Stimulated activated naive B cell treated with anti-CD40 and anti-IgM and Interleukin-4, amounts not matched to agents 10 μg/mL and 1 μg/mL and 100 μg/mL, for 72 hours (primary cell): ENCODE data around the gene PDXK.

ENCODE experiments used
- ATAC-seq, 2 donors: fragments of 150-1000 bp; cut with Tn5 transposase; replicated peaks; 2 replicates each; pipeline ENCODE4 v1.10.0; 2021; ENCODE audit warnings: moderate library complexity in 1 of 2
- DNase-seq: peaks from one replicate; pipeline ENCODE4 v3.0.0; 2021
- H3K27ac Mint-ChIP-seq: one replicate; pipeline ENCODE4 v1.8.0; 2022; ENCODE audit warnings: mild to moderate bottlenecking, mixed read lengths
- H3K27me3 Mint-ChIP-seq, 2 donors: one replicate each; pipeline ENCODE4 v1.8.0; 2022; ENCODE audit warnings: mixed read lengths in 2 of 2
- H3K36me3 Mint-ChIP-seq, 2 donors: one replicate each; pipeline ENCODE4 v1.8.0; 2022; ENCODE audit warnings: mixed read lengths in 2 of 2, mild to moderate bottlenecking in 1 of 2
- H3K4me1 Mint-ChIP-seq, 2 donors: one replicate each; pipeline ENCODE4 v1.8.0; 2022; ENCODE audit warnings: mixed read lengths in 2 of 2, mild to moderate bottlenecking in 1 of 2
- H3K4me3 Mint-ChIP-seq, 2 donors: one replicate each; pipeline ENCODE4 v1.8.0; 2022; ENCODE audit warnings: mild to moderate bottlenecking in 2 of 2, mixed read lengths in 2 of 2, moderate library complexity in 1 of 2
- H3K9me3 Mint-ChIP-seq, 2 donors: one replicate each; pipeline ENCODE4 v1.8.0; 2022; ENCODE audit warnings: mixed read lengths in 2 of 2, mild to moderate bottlenecking in 1 of 2

Gene PDXK

GRCh38 chr21:43775795-43776430, 57.0 kb downstream of the PDXK start, which contains the start of gene CSTB:
Gene CSTB (minus strand): TSS chr21:43776308. CDS start chr21:43776269, 39 bp downstream.
- DNase-seq (peak; percentile 70), ATAC-seq (peak; percentile 75 to 79)
- Mint-ChIP-seq H3K4me3 (peak within 1 kb of the TSS; percentile 88 to 95), H3K27me3 (no peaks in the 10 kb centered on the region), H3K4me1 (peaks cover 43 to 62% of the 10 kb centered on the region in 2 donors), H3K27ac (peak within 1 kb of the TSS; percentile 87), H3K36me3 (peaks cover 24 to 37% of the 10 kb centered on the region in 2 donors), H3K9me3 (peaks cover 7 to 8% of the 10 kb centered on the region in 2 donors)

DNA sequence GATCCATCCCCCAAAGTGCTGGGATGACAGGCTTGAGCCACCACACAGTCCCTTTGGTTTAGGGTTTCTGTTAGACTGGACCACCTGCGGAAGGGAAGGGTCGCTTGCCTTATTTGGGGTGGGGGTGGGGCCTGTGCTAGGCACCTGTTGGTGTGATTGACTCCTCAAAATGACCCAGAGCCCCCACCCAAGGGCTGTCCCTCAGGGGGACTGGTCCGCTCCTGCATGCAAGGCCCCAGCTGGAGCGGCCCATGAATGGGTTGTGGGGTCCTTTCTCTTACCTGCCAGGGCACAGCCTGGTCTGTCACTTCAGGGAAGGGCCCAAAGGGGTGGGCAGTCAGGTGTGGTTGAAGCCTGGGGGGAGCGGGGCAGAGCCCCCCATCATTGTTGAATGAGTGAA, 59.0 kb downstream of the PDXK start:
- Mint-ChIP-seq H3K27ac (no peak overlapping the region), H3K9me3 (no peaks in the 10 kb centered on the region), H3K36me3 (peaks cover 11 to 20% of the 10 kb centered on the region in 2 donors), H3K4me1 (peaks cover 45 to 65% of the 10 kb centered on the region in 2 donors), H3K4me3 (peak overlapping the region in 1 of 2 donors; percentile 10), H3K27me3 (no peaks in the 10 kb centered on the region)
- ATAC-seq (no peak), DNase-seq (no peak)

- Mint-ChIP-seq H3K9me3 (no peaks in the 10 kb centered on the region), H3K27me3 (no peaks in the 10 kb centered on the region), H3K4me3 (peak overlapping the region in 1 of 2 donors; percentile 10), H3K4me1 (peaks cover 48 to 69% of the 10 kb centered on the region in 2 donors), H3K36me3 (peaks cover 4 to 13% of the 10 kb centered on the region in 2 donors), H3K27ac (peak overlapping the region; percentile 70)
- no peak for DNase-seq
- no peak for ATAC-seq
These were observed 59.8 kb downstream of the PDXK start for GRCh38 chr21:43778469-43779335.

DNA sequence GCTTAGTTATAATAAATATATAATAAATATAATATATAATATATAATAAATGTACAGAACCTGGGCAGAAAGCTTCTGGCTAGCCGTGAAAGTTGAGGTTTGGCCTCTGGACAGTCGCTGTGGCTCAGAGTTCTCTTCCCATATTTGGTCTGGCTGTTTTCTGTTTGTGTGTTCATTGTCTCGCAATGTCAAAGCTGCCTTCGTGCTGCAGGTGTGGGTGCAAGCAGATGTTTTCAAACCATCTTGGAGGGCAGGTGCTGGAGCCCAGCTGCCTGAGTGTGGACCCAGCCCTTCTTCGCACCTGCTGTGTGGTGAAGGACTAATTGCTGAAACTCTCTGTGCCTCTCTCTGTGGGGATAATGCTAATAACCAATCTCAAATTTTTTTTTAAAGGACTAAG, 60.7 kb downstream of the PDXK start:
- Mint-ChIP-seq H3K27me3 (no peaks in the 10 kb centered on the region), H3K9me3 (no peaks in the 10 kb centered on the region), H3K4me3 (no peak overlapping the region), H3K4me1 (peaks cover 49 to 70% of the 10 kb centered on the region in 2 donors), H3K27ac (no peak overlapping the region), H3K36me3 (peaks cover 0 to 5% of the 10 kb centered on the region in 2 donors)
- DNase-seq (no peak), ATAC-seq (no peak)

DNA sequence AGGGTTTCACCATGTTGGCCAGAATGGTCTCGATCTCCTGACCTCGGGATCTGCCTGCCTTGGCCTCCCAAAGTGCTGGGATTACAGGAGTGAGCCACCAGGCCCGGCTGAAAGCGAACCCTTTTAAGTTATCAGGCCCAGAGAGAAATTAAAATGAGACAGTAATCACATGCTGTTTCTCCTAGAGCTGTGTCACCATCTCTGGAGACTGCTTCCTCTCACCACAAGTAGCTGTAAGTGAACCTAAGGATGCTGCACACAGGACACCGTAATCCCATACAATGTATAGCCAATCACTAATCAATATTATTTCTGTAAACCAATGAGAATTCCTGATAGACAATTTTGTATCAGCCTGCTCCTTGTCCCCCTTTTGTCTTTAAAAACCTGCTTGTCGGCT, 62.9 kb downstream of the PDXK start:
- Mint-ChIP-seq H3K4me3 (no peak overlapping the region), H3K27ac (no peak overlapping the region), H3K36me3 (no peaks in the 10 kb centered on the region), H3K9me3 (no peaks in the 10 kb centered on the region), H3K27me3 (no peaks in the 10 kb centered on the region), H3K4me1 (peaks cover 46 to 57% of the 10 kb centered on the region in 2 donors)
- ATAC-seq: no peak
- DNase-seq: no peak

- DNase-seq (no peak), ATAC-seq (peak; percentile 60 to 71)
- Mint-ChIP-seq H3K36me3 (no peaks in the 10 kb centered on the region), H3K27me3 (no peaks in the 10 kb centered on the region), H3K4me3 (peak overlapping the region in 1 of 2 donors; percentile 43), H3K9me3 (no peaks in the 10 kb centered on the region), H3K4me1 (peaks cover 44 to 54% of the 10 kb centered on the region in 2 donors), H3K27ac (peak overlapping the region; percentile 54)
These were observed 63.6 kb downstream of the PDXK start for GRCh38 chr21:43782431-43783097.

- ATAC-seq: peak; percentile 45 to 50
- H3K27me3 Mint-ChIP-seq: no peaks in the 10 kb centered on the region
- peaks cover 43 to 49% of the 10 kb centered on the region in 2 donors for H3K4me1 Mint-ChIP-seq
- H3K36me3 Mint-ChIP-seq: no peaks in the 10 kb centered on the region
- no peak overlapping the region for H3K27ac Mint-ChIP-seq
- DNase-seq: no peak
- no peaks in the 10 kb centered on the region for H3K9me3 Mint-ChIP-seq
- peak overlapping the region in 1 of 2 donors; percentile 43 for H3K4me3 Mint-ChIP-seq
These were observed 64.3 kb downstream of the PDXK start for GRCh38 chr21:43783098-43783700.

DNA sequence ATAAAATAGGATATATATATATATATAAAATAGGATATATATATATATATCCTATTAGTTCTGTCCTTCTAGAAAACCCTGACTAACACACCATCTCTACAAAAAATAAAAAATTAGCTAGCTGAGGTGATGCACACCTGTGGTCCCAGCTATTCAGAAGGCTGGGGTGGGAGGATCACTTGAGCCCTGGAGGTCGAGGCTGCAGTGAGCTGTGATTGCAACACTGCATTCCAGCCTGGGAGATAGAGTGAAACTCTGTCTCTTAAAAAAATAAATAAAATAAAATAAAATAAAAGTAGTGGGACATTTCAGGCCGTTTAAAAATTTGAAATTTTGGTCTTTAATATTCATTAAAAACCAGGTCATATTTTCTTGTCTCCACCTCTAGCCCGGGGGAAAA, 66.2 kb downstream of the PDXK start:
- Mint-ChIP-seq H3K4me1 (peaks cover 35 to 39% of the 10 kb centered on the region in 2 donors), H3K27me3 (no peaks in the 10 kb centered on the region), H3K4me3 (no peak overlapping the region), H3K27ac (no peak overlapping the region), H3K36me3 (peaks cover 3 to 4% of the 10 kb centered on the region in 2 donors), H3K9me3 (no peaks in the 10 kb centered on the region)
- no peak for DNase-seq
- no peak for ATAC-seq

DNA sequence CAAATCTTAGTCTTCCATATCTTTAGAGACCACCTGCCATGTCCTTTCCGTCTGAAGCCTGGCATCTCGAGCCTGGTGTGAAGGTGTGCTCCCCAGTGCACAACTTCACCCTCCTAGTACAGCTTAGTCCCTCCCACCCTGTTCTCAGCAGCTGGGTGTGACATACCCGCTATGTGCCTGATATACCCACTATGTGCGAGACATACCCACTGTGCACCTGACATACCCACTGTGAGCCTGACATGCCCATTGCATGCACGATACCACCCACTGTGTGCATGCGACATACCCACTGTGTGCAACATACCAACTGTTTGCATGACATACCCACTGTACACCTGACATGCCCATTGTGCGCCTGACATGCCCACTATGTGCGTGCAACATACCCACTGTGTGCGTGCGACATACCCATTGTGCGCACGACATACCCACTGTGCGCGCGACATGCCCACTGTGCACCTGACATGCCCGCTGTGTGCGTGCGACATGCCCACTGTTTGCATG, 67.4 kb downstream of the PDXK start:
- peak overlapping the region; percentile 80 for H3K27ac Mint-ChIP-seq
- no peaks in the 10 kb centered on the region for H3K9me3 Mint-ChIP-seq
- peaks cover 9 to 13% of the 10 kb centered on the region in 2 donors for H3K36me3 Mint-ChIP-seq
- no peaks in the 10 kb centered on the region for H3K27me3 Mint-ChIP-seq
- H3K4me1 Mint-ChIP-seq: peaks cover 40 to 45% of the 10 kb centered on the region in 2 donors
- ATAC-seq (no peak), DNase-seq (no peak)
- H3K4me3 Mint-ChIP-seq: no peak overlapping the region

DNA sequence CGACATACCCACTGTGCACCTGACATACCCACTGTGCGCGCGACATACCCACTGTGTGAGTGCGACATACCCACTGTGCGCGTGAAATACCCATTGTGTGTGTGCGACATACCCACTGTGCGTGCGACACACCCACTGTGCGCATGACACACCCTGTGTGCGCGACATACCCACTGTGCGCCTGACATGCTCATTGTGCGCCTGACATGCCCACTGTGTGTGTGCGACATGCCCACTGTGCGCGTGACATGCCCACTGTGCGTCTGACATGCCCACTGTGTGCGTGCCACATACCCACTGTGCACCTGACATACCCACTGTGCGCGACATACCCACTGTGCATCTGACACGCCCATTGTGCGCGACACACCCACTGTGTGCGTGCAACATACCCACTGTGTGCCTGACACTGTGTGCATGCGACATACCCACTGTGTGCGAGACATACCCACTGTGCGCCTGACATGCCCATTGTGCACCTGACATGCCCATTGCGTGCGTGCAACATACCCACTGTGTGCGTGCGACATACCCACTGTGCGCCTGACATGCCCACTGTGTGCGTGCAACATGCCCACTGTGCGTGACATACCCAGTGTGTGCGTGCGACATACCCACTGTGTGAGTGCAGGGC, 68.0 kb downstream of the PDXK start:
- ATAC-seq (no peak), DNase-seq (no peak)
- Mint-ChIP-seq H3K4me3 (no peak overlapping the region), H3K36me3 (peaks cover 11 to 16% of the 10 kb centered on the region in 2 donors), H3K4me1 (peaks cover 37 to 46% of the 10 kb centered on the region in 2 donors), H3K27ac (no peak overlapping the region), H3K27me3 (no peaks in the 10 kb centered on the region), H3K9me3 (no peaks in the 10 kb centered on the region)

GRCh38 chr21:43789276-43790009, 70.5 kb downstream of the PDXK start, which contains the start of gene RRP1:
Gene RRP1 (plus strand): TSS chr21:43789577. CDS start chr21:43789630, 53 bp downstream.
- peak; percentile 93 for ATAC-seq

GRCh38 chr21:43790010-43790524, 71.1 kb downstream of the PDXK start:
- H3K9me3 Mint-ChIP-seq: no peaks in the 10 kb centered on the region

More at GRCh38 chr21:43789276-43790009, 70.5 kb downstream of the PDXK start, which contains the start of gene RRP1:
- peak within 1 kb of the TSS; percentile 96 to 99 for H3K4me3 Mint-ChIP-seq
- no peaks in the 10 kb centered on the region for H3K9me3 Mint-ChIP-seq
- peak within 1 kb of the TSS; percentile 99 for H3K27ac Mint-ChIP-seq
- peak; percentile 95 for DNase-seq
- peaks cover 33% of the 10 kb centered on the region in 2 donors for H3K36me3 Mint-ChIP-seq
- H3K4me1 Mint-ChIP-seq: peaks cover 28 to 35% of the 10 kb centered on the region in 2 donors
- H3K27me3 Mint-ChIP-seq: no peaks in the 10 kb centered on the region

More at GRCh38 chr21:43790010-43790524, 71.1 kb downstream of the PDXK start:
- Mint-ChIP-seq H3K36me3 (peaks cover 38 to 39% of the 10 kb centered on the region in 2 donors), H3K27ac (peak overlapping the region; percentile 93), H3K4me3 (peak overlapping the region; percentile 96 to 99), H3K4me1 (peaks cover 24 to 37% of the 10 kb centered on the region in 2 donors), H3K27me3 (no peaks in the 10 kb centered on the region)
- DNase-seq (no peak), ATAC-seq (no peak)
